ENCODE data around the gene STXBP2.
A peak's percentile ranks its signal among the peaks of the same experiment; 100 is the strongest.

The STXBP2 gene

DNA sequence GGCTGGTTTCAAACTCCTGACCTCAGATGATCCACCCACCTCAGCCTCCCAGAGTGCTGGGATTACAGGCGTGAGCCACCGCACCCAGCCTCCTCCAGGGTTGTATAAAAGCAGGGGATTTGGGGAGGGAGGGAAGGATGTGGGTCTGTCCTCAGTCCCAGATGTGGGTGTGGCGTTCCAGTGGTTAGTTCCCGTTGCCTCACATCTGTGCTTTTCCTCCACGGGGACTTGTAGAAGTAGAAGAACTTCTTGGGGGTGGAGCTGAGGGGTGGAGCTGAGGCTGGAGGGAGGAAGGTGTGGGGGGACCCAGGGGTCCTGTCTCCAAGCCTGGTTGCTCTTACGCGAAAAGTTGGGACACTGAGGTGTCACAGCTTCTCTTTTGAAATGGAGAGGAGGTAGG lies 39.5 kb downstream of the STXBP2 start:
- no peak for TF ChIP-seq EP300 (IDR thresholded peaks at IDR 0.05; ENCODE audit: borderline replicate concordance)
- TF ChIP-seq ZBTB7A (IDR thresholded peaks at IDR 0.05; ENCODE audit: low read depth) = no peak
- TF ChIP-seq, protein P1, sequence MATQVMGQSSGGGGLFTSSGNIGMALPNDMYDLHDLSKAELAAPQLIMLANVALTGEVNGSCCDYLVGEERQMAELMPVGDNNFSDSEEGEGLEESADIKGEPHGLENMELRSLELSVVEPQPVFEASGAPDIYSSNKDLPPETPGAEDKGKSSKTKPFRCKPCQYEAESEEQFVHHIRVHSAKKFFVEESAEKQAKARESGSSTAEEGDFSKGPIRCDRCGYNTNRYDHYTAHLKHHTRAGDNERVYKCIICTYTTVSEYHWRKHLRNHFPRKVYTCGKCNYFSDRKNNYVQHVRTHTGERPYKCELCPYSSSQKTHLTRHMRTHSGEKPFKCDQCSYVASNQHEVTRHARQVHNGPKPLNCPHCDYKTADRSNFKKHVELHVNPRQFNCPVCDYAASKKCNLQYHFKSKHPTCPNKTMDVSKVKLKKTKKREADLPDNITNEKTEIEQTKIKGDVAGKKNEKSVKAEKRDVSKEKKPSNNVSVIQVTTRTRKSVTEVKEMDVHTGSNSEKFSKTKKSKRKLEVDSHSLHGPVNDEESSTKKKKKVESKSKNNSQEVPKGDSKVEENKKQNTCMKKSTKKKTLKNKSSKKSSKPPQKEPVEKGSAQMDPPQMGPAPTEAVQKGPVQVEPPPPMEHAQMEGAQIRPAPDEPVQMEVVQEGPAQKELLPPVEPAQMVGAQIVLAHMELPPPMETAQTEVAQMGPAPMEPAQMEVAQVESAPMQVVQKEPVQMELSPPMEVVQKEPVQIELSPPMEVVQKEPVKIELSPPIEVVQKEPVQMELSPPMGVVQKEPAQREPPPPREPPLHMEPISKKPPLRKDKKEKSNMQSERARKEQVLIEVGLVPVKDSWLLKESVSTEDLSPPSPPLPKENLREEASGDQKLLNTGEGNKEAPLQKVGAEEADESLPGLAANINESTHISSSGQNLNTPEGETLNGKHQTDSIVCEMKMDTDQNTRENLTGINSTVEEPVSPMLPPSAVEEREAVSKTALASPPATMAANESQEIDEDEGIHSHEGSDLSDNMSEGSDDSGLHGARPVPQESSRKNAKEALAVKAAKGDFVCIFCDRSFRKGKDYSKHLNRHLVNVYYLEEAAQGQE (IDR thresholded peaks at IDR 0.05; ENCODE audit: low read depth) = no peak
- no peak for TF ChIP-seq TCF12 (IDR thresholded peaks at IDR 0.05; ENCODE audit: low read depth)
- TF ChIP-seq YY1 (IDR thresholded peaks at IDR 0.05; ENCODE audit: low read depth) = no peak
- no peak for TF ChIP-seq FOXM1 (IDR thresholded peaks at IDR 0.05; ENCODE audit: borderline replicate concordance, low read depth)
- no peak for TF ChIP-seq TAF1 (IDR thresholded peaks at IDR 0.05; ENCODE audit: low read depth)

DNA sequence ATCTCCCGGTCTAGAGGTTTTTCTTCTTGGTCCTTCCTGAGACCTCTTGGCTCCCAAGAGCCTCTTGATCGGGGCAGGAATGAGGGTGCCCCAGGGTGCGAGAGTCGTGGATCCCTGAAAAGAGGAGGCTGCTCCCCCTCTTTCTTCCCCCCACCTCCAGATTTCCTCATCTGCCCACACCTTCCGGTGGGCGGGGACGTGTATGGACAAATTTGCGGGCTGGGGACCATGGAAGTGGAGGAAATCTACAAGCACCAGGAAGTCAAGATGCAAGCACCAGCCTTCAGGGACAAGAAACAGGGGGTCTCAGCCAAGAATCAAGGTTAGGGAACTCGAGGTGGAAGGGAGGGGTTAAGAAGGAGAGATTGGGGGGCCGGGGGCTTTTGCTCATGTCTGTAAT lies 39.9 kb downstream of the STXBP2 start, which contains the start of gene MCEMP1:
Gene MCEMP1, plus strand, starts transcription at position 237 of the 400 bp plus-strand sequence. Its CDS starts 31 bp downstream, at position 268.
- TF ChIP-seq TCF12 (IDR thresholded peaks at IDR 0.05; ENCODE audit: low read depth) = no peak
- no peak for TF ChIP-seq EP300 (IDR thresholded peaks at IDR 0.05; ENCODE audit: borderline replicate concordance)
- no peak for TF ChIP-seq CREB1 (IDR thresholded peaks at IDR 0.05; ENCODE audit: low read depth)
- TF ChIP-seq NFIC (IDR thresholded peaks at IDR 0.05) = no peak
- TF ChIP-seq YY1 (IDR thresholded peaks at IDR 0.05; ENCODE audit: low read depth) = no peak
- TF ChIP-seq EGR1 (IDR thresholded peaks at IDR 0.05) = no peak
- no peak for TF ChIP-seq RAD21 (IDR thresholded peaks at IDR 0.05; ENCODE audit: low read depth)
- TF ChIP-seq USF1 (IDR thresholded peaks at IDR 0.05) = no peak
- no peak for TF ChIP-seq TAF1 (IDR thresholded peaks at IDR 0.05; ENCODE audit: low read depth)
- TF ChIP-seq, protein P1 (IDR thresholded peaks at IDR 0.05; ENCODE audit: low read depth) = no peak
- TF ChIP-seq MAX (IDR thresholded peaks at IDR 0.05) = no peak
- no peak for TF ChIP-seq ZBTB7A (IDR thresholded peaks at IDR 0.05; ENCODE audit: low read depth)
- TF ChIP-seq CEBPB (IDR thresholded peaks at IDR 0.05) = no peak

DNA sequence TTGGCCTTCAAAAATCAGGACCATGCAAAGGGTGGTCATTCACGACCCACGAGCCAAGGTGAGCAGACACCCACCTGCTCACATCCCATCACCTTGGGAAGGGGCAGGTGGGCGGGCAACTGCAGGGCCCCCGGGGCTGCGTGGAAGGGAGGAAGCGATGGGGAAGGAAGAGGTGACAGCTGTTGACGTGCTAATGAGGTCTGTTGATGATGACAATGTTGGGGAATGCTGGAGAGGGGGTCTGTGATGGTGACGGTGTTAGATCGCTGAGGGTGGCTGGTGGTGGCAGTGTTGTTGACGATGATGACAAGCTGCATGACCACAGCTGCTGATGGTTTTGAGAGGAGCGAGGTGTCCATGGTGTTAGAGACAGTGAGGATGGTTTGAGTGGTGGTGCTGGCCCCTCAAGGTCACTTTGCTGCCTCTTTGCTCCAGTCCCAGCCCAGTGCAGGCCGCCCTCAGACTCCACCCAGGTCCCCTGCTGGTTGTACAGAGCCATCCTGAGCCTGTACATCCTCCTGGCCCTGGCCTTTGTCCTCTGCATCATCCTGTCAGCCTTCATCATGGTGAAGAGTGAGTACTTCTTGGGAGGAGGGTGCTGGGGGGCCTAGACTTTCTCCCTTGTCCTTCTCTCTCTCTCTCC lies 40.9 kb downstream of the STXBP2 start:
- TF ChIP-seq NFIC (IDR thresholded peaks at IDR 0.05) (no peak), TAF1 (IDR thresholded peaks at IDR 0.05; ENCODE audit: low read depth) (no peak), FOXM1 (IDR thresholded peaks at IDR 0.05; ENCODE audit: borderline replicate concordance, low read depth) (no peak), TCF12 (IDR thresholded peaks at IDR 0.05; ENCODE audit: low read depth) (no peak), CREB1 (IDR thresholded peaks at IDR 0.05; ENCODE audit: low read depth) (no peak), YY1 (IDR thresholded peaks at IDR 0.05; ENCODE audit: low read depth) (no peak), CEBPB (IDR thresholded peaks at IDR 0.05) (no peak)
- TF ChIP-seq, protein P1 (IDR thresholded peaks at IDR 0.05; ENCODE audit: low read depth) = no peak

- TF ChIP-seq EGR1 (IDR thresholded peaks at IDR 0.05) = no peak
- peak; percentile 38; the same call in 1 of the 2 replicates for TF ChIP-seq RAD21 (IDR thresholded peaks at IDR 0.05; ENCODE audit: low read depth)
- TF ChIP-seq USF1 (IDR thresholded peaks at IDR 0.05) = 0 out of 2 replicates have a peak, but pooled peaks have one; percentile 29
Observed at GRCh38 chr19:7678971-7679751, 42.3 kb downstream of the STXBP2 start.
